Measurements from ENCODE around the gene NGFR. TPM values are rescaled to one million over a fixed set of nuclear protein-coding genes. Genes with fewer than 3 reads are reported as not detected.

Gene NGFR
- polyA plus RNA-seq, 1 experiment = not detected

- POLR2A ChIA-PET = no interaction called here
- Histone ChIP-seq H3K27me3 (ENCODE audit: control insufficient read depth, insufficient read depth, low read length) (peaks cover 39% of the 10 kb centered on the region), H3K9me3 (ENCODE audit: control insufficient read depth, insufficient read depth, low read length) (no peaks in the 10 kb centered on the region), H3K27ac (ENCODE audit: low read depth, low read length) (no peak overlapping the region), H3K4me3 (ENCODE audit: low read depth, low read length) (no peak overlapping the region)
- DNase-seq (ENCODE audit: low read depth, low spot score) = no peak
- TF ChIP-seq CTCF (IDR thresholded peaks at IDR 0.05; ENCODE audit: low read depth, low read length) = no peak
- CTCF ChIA-PET = no interaction called here
Observed at GRCh38 chr17:49518346-49519078, 23.4 kb downstream of the NGFR start.

DNA sequence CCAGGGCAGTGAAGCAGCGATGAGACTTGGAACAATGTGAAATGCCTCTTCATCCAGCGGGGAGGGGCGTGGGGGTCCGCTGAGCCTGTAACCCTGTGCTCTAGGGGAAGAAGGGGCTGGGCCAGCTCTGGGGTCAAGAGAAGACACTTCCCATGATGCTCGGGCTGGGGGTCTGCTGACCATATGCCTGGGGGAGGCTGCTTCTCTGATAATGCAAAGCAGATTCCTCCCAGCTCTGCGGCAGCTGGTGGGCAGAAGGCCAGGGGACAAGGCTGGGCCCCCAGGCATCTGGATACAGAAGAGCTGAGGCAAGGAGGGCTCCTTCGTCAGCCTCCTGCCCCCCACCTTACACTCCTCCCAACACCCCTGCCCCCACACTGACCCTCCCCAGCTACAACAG, 24.7 kb downstream of the NGFR start:
- ChIA-PET POLR2A (no interaction called here), CTCF (no interaction called here)
- H3K27ac ChIP-seq (ENCODE audit: low read depth, low read length) = no peak overlapping the region
- no peaks in the 10 kb centered on the region for H3K9me3 ChIP-seq (ENCODE audit: control insufficient read depth, insufficient read depth, low read length)
- DNase-seq (ENCODE audit: low read depth, low spot score) = no peak
- H3K4me3 ChIP-seq (ENCODE audit: low read depth, low read length) = no peak overlapping the region
- TF ChIP-seq CTCF (IDR thresholded peaks at IDR 0.05; ENCODE audit: low read depth, low read length) = no peak
- peaks cover 48% of the 10 kb centered on the region for H3K27me3 ChIP-seq (ENCODE audit: control insufficient read depth, insufficient read depth, low read length)

GRCh38 chr17:49520386-49521087, 25.4 kb downstream of the NGFR start:
- H3K27me3 ChIP-seq (ENCODE audit: control insufficient read depth, insufficient read depth, low read length) = peaks cover 52% of the 10 kb centered on the region
- no peaks in the 10 kb centered on the region for H3K9me3 ChIP-seq (ENCODE audit: control insufficient read depth, insufficient read depth, low read length)
- ChIA-PET CTCF (no interaction called here), POLR2A (no interaction called here)
- H3K4me3 ChIP-seq (ENCODE audit: low read depth, low read length) = no peak overlapping the region
- no peak for TF ChIP-seq CTCF (IDR thresholded peaks at IDR 0.05; ENCODE audit: low read depth, low read length)
- H3K27ac ChIP-seq (ENCODE audit: low read depth, low read length) = no peak overlapping the region
- DNase-seq (ENCODE audit: low read depth, low spot score) = no peak

- Histone ChIP-seq H3K27me3 (ENCODE audit: control insufficient read depth, insufficient read depth, low read length) (peaks cover 56% of the 10 kb centered on the region), H3K27ac (ENCODE audit: low read depth, low read length) (no peak overlapping the region), H3K9me3 (ENCODE audit: control insufficient read depth, insufficient read depth, low read length) (no peaks in the 10 kb centered on the region), H3K4me3 (ENCODE audit: low read depth, low read length) (no peak overlapping the region)
- ChIA-PET POLR2A (no interaction called here), CTCF (no interaction called here)
- TF ChIP-seq CTCF (IDR thresholded peaks at IDR 0.05; ENCODE audit: low read depth, low read length) = no peak
- no peak for DNase-seq (ENCODE audit: low read depth, low spot score)
Observed at GRCh38 chr17:49521088-49521450, 26.0 kb downstream of the NGFR start.
